ENCODE measurements around the gene AK5.

Gene AK5

DNA sequence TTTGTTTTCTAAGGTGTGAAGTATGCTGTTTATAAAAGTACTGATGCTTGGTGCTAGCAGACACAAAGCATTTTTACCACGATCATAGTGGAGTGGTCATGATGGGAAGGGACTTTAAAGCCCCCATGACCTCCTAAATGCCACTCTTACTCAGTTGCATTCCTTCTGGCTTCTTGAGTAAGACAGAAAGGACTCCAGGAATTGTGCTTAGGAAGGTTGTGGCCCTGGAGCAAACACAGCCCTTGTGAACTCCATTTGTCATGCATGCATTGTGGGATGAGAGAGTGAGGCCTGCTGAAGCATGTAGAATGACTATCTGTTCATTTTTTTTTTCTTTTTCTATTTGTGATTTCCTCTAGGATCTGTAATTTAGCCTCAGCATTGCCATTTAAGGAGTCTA lies 34.2 kb downstream of the AK5 start:
- no peak for ATAC-seq
- TF ChIP-seq POU6F1 (CRISPR knock-in tag; IDR thresholded peaks at IDR 0.05; ENCODE audit: borderline replicate concordance, low read depth) (no peak), TSHZ2 (CRISPR knock-in tag; IDR thresholded peaks at IDR 0.05) (0 out of 2 replicates have a peak, but pooled peaks have one; percentile 7), ARNTL (CRISPR knock-in tag; IDR thresholded peaks at IDR 0.05; ENCODE audit: borderline replicate concordance, low read depth) (no peak), RARB (CRISPR knock-in tag; IDR thresholded peaks at IDR 0.05) (no peak)

DNA sequence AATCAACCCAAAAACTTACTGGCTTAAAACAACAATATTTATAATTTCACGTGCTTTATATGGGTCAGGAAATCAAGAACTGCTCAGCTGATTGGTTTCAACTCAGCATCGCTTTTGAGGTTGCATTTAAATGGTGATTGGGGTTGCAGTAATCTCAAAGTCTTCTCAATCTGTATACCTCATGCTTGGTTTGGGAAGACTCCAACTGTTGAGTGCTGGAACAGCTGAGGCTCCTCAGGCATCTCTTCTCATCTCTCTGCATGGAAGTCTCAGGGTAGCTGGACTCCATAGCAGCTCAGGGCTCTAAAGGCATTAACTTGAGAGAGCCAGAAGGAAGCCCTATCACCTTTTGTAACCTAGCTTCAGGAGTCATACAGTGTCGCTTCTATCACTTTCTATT lies 35.1 kb downstream of the AK5 start:
- no peak for ATAC-seq
- TF ChIP-seq PPARA (CRISPR knock-in tag; IDR thresholded peaks at IDR 0.05; ENCODE audit: borderline replicate concordance) (no peak), CSDC2 (CRISPR knock-in tag; IDR thresholded peaks at IDR 0.05) (no peak), POU6F1 (CRISPR knock-in tag; IDR thresholded peaks at IDR 0.05; ENCODE audit: borderline replicate concordance, low read depth) (no peak), TOX (CRISPR knock-in tag; IDR thresholded peaks at IDR 0.05; ENCODE audit: borderline replicate concordance) (no peak), BACH2 (CRISPR knock-in tag; IDR thresholded peaks at IDR 0.05; ENCODE audit: borderline replicate concordance) (no peak), ESRRG (CRISPR knock-in tag; IDR thresholded peaks at IDR 0.05) (no peak), RARB (CRISPR knock-in tag; IDR thresholded peaks at IDR 0.05) (no peak), ZC3H10 (CRISPR knock-in tag; IDR thresholded peaks at IDR 0.05) (no peak), SNAI2 (CRISPR knock-in tag; IDR thresholded peaks at IDR 0.05) (no peak), TCF4 (CRISPR knock-in tag; IDR thresholded peaks at IDR 0.05; ENCODE audit: borderline replicate concordance) (no peak), ZFP30 (CRISPR knock-in tag; IDR thresholded peaks at IDR 0.05) (no peak), ZNF565 (CRISPR knock-in tag; conservative IDR thresholded peaks at IDR 0.05; ENCODE audit: low read depth) (no peak), GLIS3 (CRISPR knock-in tag; IDR thresholded peaks at IDR 0.05) (no peak), ZNF8 (CRISPR knock-in tag; IDR thresholded peaks at IDR 0.05) (no peak), OSR1 (CRISPR knock-in tag; IDR thresholded peaks at IDR 0.05) (no peak), ZNF70 (CRISPR knock-in tag; IDR thresholded peaks at IDR 0.05) (no peak), ARNTL (CRISPR knock-in tag; IDR thresholded peaks at IDR 0.05; ENCODE audit: borderline replicate concordance, low read depth) (no peak)
- TF ChIP-seq, protein P1, sequence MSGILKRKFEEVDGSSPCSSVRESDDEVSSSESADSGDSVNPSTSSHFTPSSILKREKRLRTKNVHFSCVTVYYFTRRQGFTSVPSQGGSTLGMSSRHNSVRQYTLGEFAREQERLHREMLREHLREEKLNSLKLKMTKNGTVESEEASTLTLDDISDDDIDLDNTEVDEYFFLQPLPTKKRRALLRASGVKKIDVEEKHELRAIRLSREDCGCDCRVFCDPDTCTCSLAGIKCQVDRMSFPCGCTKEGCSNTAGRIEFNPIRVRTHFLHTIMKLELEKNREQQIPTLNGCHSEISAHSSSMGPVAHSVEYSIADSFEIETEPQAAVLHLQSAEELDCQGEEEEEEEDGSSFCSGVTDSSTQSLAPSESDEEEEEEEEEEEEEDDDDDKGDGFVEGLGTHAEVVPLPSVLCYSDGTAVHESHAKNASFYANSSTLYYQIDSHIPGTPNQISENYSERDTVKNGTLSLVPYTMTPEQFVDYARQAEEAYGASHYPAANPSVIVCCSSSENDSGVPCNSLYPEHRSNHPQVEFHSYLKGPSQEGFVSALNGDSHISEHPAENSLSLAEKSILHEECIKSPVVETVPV (CRISPR knock-in tag; IDR thresholded peaks at IDR 0.05): no peak

GRCh38 chr1:77319036-77319705 lies 37.4 kb downstream of the AK5 start:
- no peak for TF ChIP-seq ZNF565 (CRISPR knock-in tag; conservative IDR thresholded peaks at IDR 0.05; ENCODE audit: low read depth)
- no peak for TF ChIP-seq ESRRG (CRISPR knock-in tag; IDR thresholded peaks at IDR 0.05)
- no peak for TF ChIP-seq ISL1 (CRISPR knock-in tag; IDR thresholded peaks at IDR 0.05)
- TF ChIP-seq RARB (CRISPR knock-in tag; IDR thresholded peaks at IDR 0.05): no peak
- no peak for TF ChIP-seq ZFP30 (CRISPR knock-in tag; IDR thresholded peaks at IDR 0.05)
- peak; percentile 40; the same call in 1 of the 3 replicates for ATAC-seq

All from SK-N-SH treated with all-trans-retinoic acid at 6 μM for 48 hours (cell line).